RWPE1 (cell line): ENCODE results near the gene PEBP1.
A peak's percentile ranks its signal among the peaks of the same experiment; 100 is the strongest.

Source experiments
- CTCF ChIA-PET: fragments of 350-600 bp; sonication (Branson Sonifier 250); formaldehyde crosslinking; extraction: SDS; loops from one replicate; lab custom pipeline; 2021; lab: Yijun Ruan, JAX
- POLR2A ChIA-PET: fragments of 400-600 bp; formaldehyde crosslinking; extraction: SDS; loops from one replicate; lab custom pipeline; 2020; ENCODE audit warnings: antibody characterized with exemption; ENCODE audit not compliant: low non-redundant PET; lab: Yijun Ruan, JAX
- DNase-seq: peaks from one replicate; pipeline ENCODE4 v3.0.0; 2012; ENCODE audit warnings: low spot score
- H3K27ac ChIP-seq: fragments of 450-650 bp; 2 replicates; pipeline ENCODE4 v1.5.1; 2017
- TF ChIP-seq, protein P1 (sequence below): fragments of 450-650 bp; conservative IDR thresholded peaks from 2 replicates; pipeline ENCODE4 v1.5.1; 2017; ENCODE audit warnings: low read depth, mild to moderate bottlenecking

PEBP1 gene

DNA sequence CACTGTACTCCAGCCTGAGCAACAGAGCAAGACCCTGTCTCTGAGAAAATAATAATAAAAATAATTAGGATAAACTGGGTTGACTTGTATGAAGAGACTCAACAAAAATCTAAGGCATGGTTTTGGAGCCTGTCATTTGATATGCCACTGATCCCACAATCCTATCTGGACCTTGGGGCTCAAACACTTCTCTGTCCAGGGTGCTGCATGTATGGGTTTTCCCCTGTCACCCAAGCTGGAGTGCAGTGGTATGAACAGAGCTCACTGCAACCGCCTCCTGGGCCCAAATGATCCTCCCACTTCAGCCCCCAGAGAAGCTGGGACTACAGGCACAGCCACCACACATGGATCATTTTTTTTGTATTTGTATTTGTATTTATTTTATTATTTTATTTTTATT is 26.8 kb upstream of the PEBP1 start:
- ChIA-PET CTCF (no interaction called here), POLR2A (no interaction called here)
- TF ChIP-seq, protein P1, sequence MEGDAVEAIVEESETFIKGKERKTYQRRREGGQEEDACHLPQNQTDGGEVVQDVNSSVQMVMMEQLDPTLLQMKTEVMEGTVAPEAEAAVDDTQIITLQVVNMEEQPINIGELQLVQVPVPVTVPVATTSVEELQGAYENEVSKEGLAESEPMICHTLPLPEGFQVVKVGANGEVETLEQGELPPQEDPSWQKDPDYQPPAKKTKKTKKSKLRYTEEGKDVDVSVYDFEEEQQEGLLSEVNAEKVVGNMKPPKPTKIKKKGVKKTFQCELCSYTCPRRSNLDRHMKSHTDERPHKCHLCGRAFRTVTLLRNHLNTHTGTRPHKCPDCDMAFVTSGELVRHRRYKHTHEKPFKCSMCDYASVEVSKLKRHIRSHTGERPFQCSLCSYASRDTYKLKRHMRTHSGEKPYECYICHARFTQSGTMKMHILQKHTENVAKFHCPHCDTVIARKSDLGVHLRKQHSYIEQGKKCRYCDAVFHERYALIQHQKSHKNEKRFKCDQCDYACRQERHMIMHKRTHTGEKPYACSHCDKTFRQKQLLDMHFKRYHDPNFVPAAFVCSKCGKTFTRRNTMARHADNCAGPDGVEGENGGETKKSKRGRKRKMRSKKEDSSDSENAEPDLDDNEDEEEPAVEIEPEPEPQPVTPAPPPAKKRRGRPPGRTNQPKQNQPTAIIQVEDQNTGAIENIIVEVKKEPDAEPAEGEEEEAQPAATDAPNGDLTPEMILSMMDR, result no peak
- no peak for DNase-seq
- H3K27ac ChIP-seq, result no peak overlapping the region

DNA sequence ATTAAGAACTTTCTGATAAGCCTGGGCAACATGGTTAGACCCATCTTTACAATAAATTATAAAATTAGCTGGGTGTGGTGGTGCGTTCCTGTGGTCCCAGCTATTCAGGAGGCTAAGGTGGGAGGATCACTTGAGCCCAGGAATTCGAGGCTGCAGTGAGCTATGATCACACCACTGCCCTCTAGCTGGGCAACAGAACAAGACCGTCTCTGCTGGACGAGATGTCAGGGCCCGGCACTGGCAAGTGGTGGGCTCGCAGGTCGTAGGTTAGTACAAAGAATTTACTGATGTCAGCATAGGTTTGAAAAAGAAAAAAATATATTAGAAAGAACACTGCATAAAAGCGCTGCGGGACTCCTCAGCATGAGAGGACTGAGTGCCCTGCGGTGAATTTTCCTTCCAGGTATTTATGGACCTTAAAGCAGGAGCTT is 16.5 kb upstream of the PEBP1 start:
- TF ChIP-seq, protein P1, result no peak
- ChIA-PET CTCF (no interaction called here), POLR2A (no interaction called here)
- DNase-seq, result no peak
- H3K27ac ChIP-seq, result no peak overlapping the region

DNA sequence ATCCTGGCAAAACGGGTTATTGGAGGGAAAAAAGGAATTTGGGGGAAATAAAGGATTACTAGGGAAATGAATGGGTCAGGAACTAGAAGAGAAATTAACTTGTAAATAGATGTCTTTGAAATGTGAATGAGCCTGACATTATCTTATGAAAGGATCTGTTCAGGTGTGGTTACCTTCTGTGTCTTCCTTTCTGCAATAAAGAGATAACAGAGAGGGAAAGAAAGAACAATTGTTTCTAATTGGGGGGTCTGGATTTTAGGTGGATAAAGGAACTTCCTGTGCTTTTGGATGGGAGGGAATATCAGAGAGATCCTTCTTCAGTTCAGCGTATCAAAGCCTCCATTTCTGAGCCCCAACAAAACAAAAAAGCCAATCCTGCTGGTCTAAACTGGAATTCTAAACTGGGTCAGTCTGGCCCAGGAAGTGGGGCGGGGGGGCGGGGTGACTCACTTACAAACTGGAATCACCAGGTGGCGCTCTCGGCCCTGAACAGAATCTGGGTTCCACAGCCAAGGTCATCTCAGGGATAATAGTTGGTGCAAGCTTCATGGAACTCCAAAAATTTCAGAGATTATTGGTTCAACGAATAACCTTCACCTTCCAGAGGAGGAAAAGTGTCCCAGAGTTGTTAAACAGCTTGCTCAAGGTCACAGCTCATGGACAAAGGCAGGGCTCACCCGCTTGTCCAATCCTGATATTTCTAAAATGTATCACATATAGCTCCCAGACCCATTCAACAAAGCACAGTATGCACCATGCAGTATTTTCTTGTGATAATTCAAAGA is 15.2 kb upstream of the PEBP1 start:
- DNase-seq, result peak; percentile 92
- POLR2A ChIA-PET, result interaction anchor here (0.7 kb wide), 1 partner anchor 255 kb away, joined by 3 read pairs; no protein-coding TSS in a partner anchor
- CTCF ChIA-PET, result interaction anchor here (0.5 to 1.5 kb wide), 11 partner anchors 14 to 255 kb away, joined by 3 to 7 read pairs (median 5); partner anchors contain the start of genes PEBP1, SUDS3 and VSIG10
- peak overlapping the region; percentile 55 for H3K27ac ChIP-seq
- TF ChIP-seq, protein P1, result peak; percentile 71

DNA sequence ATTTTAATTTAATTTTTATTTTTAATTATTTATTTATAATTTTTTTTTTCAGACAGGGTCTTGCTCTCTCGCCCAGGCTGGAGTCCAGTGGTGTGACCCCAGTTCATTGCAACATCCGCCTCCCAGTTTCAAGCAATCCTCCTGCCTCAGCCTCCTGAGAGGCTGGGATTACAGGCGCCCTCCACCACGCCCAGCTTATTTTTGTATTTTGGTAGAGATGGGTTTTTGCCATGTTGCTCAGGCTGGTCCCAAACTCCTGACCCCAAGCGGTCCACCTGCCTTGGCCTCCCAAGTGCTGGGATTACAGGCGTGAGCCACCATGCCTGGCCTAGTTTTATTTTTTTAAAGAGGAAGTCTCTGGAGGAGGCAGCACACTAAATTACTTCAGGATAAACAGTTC is 13.7 kb upstream of the PEBP1 start:
- ChIA-PET CTCF (interaction anchor here (0.9 kb wide), 1 partner anchor 247 kb away, joined by 3 read pairs; no protein-coding TSS in a partner anchor), POLR2A (no interaction called here)
- DNase-seq, result no peak
- H3K27ac ChIP-seq, result no peak overlapping the region
- TF ChIP-seq, protein P1, result no peak

DNA sequence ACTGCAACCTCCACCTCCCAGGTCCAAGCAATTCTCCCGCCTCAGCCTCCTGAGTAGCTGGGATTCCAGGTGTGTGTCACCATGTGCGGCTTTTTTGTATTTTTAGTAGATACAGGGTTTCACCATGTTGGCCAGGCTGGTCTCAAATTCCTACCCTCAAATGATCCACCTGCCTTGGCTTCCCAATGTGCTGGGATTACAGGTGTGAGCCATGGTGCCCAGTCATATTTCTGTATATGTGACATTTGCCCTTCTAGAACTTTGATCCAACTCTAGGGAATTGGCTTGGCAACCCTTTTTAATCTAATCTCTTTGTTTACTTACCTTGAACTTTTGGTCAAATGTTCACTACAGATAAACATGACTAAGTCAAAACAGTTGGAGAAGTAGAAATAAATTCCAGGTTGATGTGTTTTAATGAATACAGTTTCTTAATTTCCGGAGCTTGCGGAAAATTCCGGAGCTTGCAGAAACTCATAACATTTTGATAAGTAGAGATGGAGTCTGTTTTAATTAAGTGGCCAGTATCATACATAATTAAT is 11.5 kb upstream of the PEBP1 start:
- no peak for DNase-seq
- CTCF ChIA-PET, result interaction anchor here (0.6 kb wide), 1 partner anchor 707 kb away, joined by 4 read pairs; no protein-coding TSS in a partner anchor
- no peak overlapping the region for H3K27ac ChIP-seq
- TF ChIP-seq, protein P1, result no peak
- POLR2A ChIA-PET, result no interaction called here

DNA sequence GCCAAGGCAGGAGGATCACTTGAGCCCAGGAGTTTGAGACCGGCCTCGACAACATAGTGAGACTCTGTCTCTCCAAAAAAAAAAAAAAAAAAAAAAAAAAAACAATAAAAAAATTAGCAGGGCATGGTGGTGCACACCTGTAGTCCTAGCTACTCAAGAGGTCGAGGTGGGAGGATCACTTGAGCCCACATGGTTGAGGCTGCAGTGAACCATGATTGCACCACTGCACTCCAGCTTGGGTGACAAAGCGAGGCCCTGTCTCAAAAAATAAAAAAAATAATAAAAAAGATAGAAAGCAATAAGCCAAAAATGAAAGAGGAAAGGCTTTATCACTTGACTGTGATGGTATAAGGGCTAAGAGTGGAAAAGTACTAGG is 10.2 kb upstream of the PEBP1 start:
- CTCF ChIA-PET, result interaction anchor here (0.7 kb wide), 1 partner anchor 17 kb away, joined by 6 read pairs; no protein-coding TSS in a partner anchor
- TF ChIP-seq, protein P1, result no peak
- no peak for DNase-seq
- POLR2A ChIA-PET, result no interaction called here
- H3K27ac ChIP-seq, result peak overlapping the region; percentile 35; the same call in 1 of the 2 replicates
